ENCODE results near the gene ZGRF1.
"Not testable (repeated sequence)": the region's sequence is repeated elsewhere in the genome, so short reads cannot be mapped to it uniquely, and the experiment has no call there.

The ZGRF1 gene

GRCh38 chr4:112532267-112532666 is 104.4 kb downstream of the ZGRF1 start:
- Histone ChIP-seq H3K27ac (ENCODE audit: low read depth, low read length) (no peak overlapping the region), H3K4me1 (ENCODE audit: control insufficient read depth in 5 of 5, insufficient read depth in 5 of 5, low read length in 5 of 5) (no peaks in the 10 kb centered on the region), H3K9me3 (ENCODE audit: control insufficient read depth in 5 of 5, low read length in 5 of 5) (no peaks in the 10 kb centered on the region), H3K27me3 (ENCODE audit: control insufficient read depth in 5 of 5, insufficient read depth in 4 of 5, low read length in 5 of 5) (peaks cover 0 to 9% (median 3%) of the 10 kb centered on the region in 5 donors), H3K36me3 (ENCODE audit: control insufficient read depth in 5 of 5, insufficient read depth in 5 of 5, low read length in 5 of 5) (no peaks in the 10 kb centered on the region), H3K9ac (ENCODE audit: low read length in 5 of 5) (no peak overlapping the region), H3K4me3 (ENCODE audit: low read depth in 1 of 5, low read length in 5 of 5) (no peak overlapping the region)

- Histone ChIP-seq H3K36me3 (ENCODE audit: control insufficient read depth in 5 of 5, insufficient read depth in 5 of 5, low read length in 5 of 5) (no peaks in the 10 kb centered on the region), H3K4me3 (ENCODE audit: low read depth in 1 of 5, low read length in 5 of 5) (no peak overlapping the region), H3K4me1 (ENCODE audit: control insufficient read depth in 5 of 5, insufficient read depth in 5 of 5, low read length in 5 of 5) (no peaks in the 10 kb centered on the region), H3K27me3 (ENCODE audit: control insufficient read depth in 5 of 5, insufficient read depth in 4 of 5, low read length in 5 of 5) (peaks cover 0 to 9% (median 3%) of the 10 kb centered on the region in 5 donors), H3K27ac (ENCODE audit: low read depth, low read length) (no peak overlapping the region), H3K9ac (ENCODE audit: low read length in 5 of 5) (no peak overlapping the region), H3K9me3 (ENCODE audit: control insufficient read depth in 5 of 5, low read length in 5 of 5) (no peaks in the 10 kb centered on the region)
Measured at GRCh38 chr4:112531146-112531545, 105.6 kb downstream of the ZGRF1 start.

- no peak overlapping the region for H3K27ac ChIP-seq (ENCODE audit: low read depth, low read length)
Measured at GRCh38 chr4:112526061-112526460, 110.6 kb downstream of the ZGRF1 start.

GRCh38 chr4:112523764-112524505 is 112.8 kb downstream of the ZGRF1 start:
- H3K9me3 ChIP-seq (ENCODE audit: control insufficient read depth in 5 of 5, low read length in 5 of 5), result peaks cover 0 to 6% (median 0%) of the 10 kb centered on the region in 5 donors
- peak overlapping the region; percentile 52 to 72 (median 62) for H3K4me3 ChIP-seq (ENCODE audit: low read depth in 1 of 5, low read length in 5 of 5)
- H3K27me3 ChIP-seq (ENCODE audit: control insufficient read depth in 5 of 5, insufficient read depth in 4 of 5, low read length in 5 of 5), result peaks cover 33 to 56% (median 37%) of the 10 kb centered on the region in 5 donors
- peaks cover 0 to 28% (median 26%) of the 10 kb centered on the region in 5 donors for H3K4me1 ChIP-seq (ENCODE audit: control insufficient read depth in 5 of 5, insufficient read depth in 5 of 5, low read length in 5 of 5)
- peak overlapping the region in 1 of 5 donors; percentile 28 for H3K9ac ChIP-seq (ENCODE audit: low read length in 5 of 5)
- H3K36me3 ChIP-seq (ENCODE audit: control insufficient read depth in 5 of 5, insufficient read depth in 5 of 5, low read length in 5 of 5), result no peaks in the 10 kb centered on the region
- no peak overlapping the region for H3K27ac ChIP-seq (ENCODE audit: low read depth, low read length)

More at GRCh38 chr4:112526061-112526460, 110.6 kb downstream of the ZGRF1 start:
- Histone ChIP-seq H3K9me3 (ENCODE audit: control insufficient read depth in 5 of 5, low read length in 5 of 5) (no peaks in the 10 kb centered on the region), H3K4me1 (ENCODE audit: control insufficient read depth in 5 of 5, insufficient read depth in 5 of 5, low read length in 5 of 5) (peaks cover 0 to 23% (median 21%) of the 10 kb centered on the region in 5 donors), H3K36me3 (ENCODE audit: control insufficient read depth in 5 of 5, insufficient read depth in 5 of 5, low read length in 5 of 5) (no peaks in the 10 kb centered on the region), H3K4me3 (ENCODE audit: low read depth in 1 of 5, low read length in 5 of 5) (no peak overlapping the region), H3K9ac (ENCODE audit: low read length in 5 of 5) (no peak overlapping the region), H3K27me3 (ENCODE audit: control insufficient read depth in 5 of 5, insufficient read depth in 4 of 5, low read length in 5 of 5) (peaks cover 17 to 44% (median 22%) of the 10 kb centered on the region in 5 donors)

GRCh38 chr4:112523008-112523721 is 113.5 kb downstream of the ZGRF1 start:
- Histone ChIP-seq H3K4me3 (ENCODE audit: low read depth in 1 of 5, low read length in 5 of 5) (peak overlapping the region; percentile 52 to 72 (median 62)), H3K9me3 (ENCODE audit: control insufficient read depth in 5 of 5, low read length in 5 of 5) (peaks cover 0 to 6% (median 0%) of the 10 kb centered on the region in 5 donors), H3K9ac (ENCODE audit: low read length in 5 of 5) (peak overlapping the region in 1 of 5 donors; percentile 12), H3K27ac (ENCODE audit: low read depth, low read length) (no peak overlapping the region), H3K27me3 (ENCODE audit: control insufficient read depth in 5 of 5, insufficient read depth in 4 of 5, low read length in 5 of 5) (peaks cover 34 to 64% (median 42%) of the 10 kb centered on the region in 5 donors), H3K36me3 (ENCODE audit: control insufficient read depth in 5 of 5, insufficient read depth in 5 of 5, low read length in 5 of 5) (no peaks in the 10 kb centered on the region), H3K4me1 (ENCODE audit: control insufficient read depth in 5 of 5, insufficient read depth in 5 of 5, low read length in 5 of 5) (peaks cover 0 to 28% (median 26%) of the 10 kb centered on the region in 5 donors)

- H3K4me1 ChIP-seq (ENCODE audit: control insufficient read depth in 5 of 5, insufficient read depth in 5 of 5, low read length in 5 of 5), result peaks cover 0 to 28% (median 26%) of the 10 kb centered on the region in 5 donors
- H3K36me3 ChIP-seq (ENCODE audit: control insufficient read depth in 5 of 5, insufficient read depth in 5 of 5, low read length in 5 of 5), result not testable (repeated sequence)
- H3K27me3 ChIP-seq (ENCODE audit: control insufficient read depth in 5 of 5, insufficient read depth in 4 of 5, low read length in 5 of 5), result peaks cover 36 to 71% (median 46%) of the 10 kb centered on the region in 5 donors
Measured at GRCh38 chr4:112522431-112522830, 114.3 kb downstream of the ZGRF1 start.

GRCh38 chr4:112521123-112522023 is 115.3 kb downstream of the ZGRF1 start:
- Histone ChIP-seq H3K4me1 (ENCODE audit: control insufficient read depth in 5 of 5, insufficient read depth in 5 of 5, low read length in 5 of 5) (peaks cover 0 to 38% (median 36%) of the 10 kb centered on the region in 5 donors), H3K9me3 (ENCODE audit: control insufficient read depth in 5 of 5, low read length in 5 of 5) (peaks cover 0 to 6% (median 0%) of the 10 kb centered on the region in 5 donors), H3K36me3 (ENCODE audit: control insufficient read depth in 5 of 5, insufficient read depth in 5 of 5, low read length in 5 of 5) (no peaks in the 10 kb centered on the region), H3K9ac (ENCODE audit: low read length in 5 of 5) (no peak overlapping the region), H3K4me3 (ENCODE audit: low read depth in 1 of 5, low read length in 5 of 5) (no peak overlapping the region), H3K27me3 (ENCODE audit: control insufficient read depth in 5 of 5, insufficient read depth in 4 of 5, low read length in 5 of 5) (peaks cover 47 to 81% (median 57%) of the 10 kb centered on the region in 5 donors), H3K27ac (ENCODE audit: low read depth, low read length) (no peak overlapping the region)

More at GRCh38 chr4:112522431-112522830, 114.3 kb downstream of the ZGRF1 start:
- H3K9me3 ChIP-seq (ENCODE audit: control insufficient read depth in 5 of 5, low read length in 5 of 5); H3K9ac ChIP-seq (ENCODE audit: low read length in 5 of 5); H3K27ac ChIP-seq (ENCODE audit: low read depth, low read length): not testable (repeated sequence)
- H3K4me3 ChIP-seq (ENCODE audit: low read depth in 1 of 5, low read length in 5 of 5), result peak overlapping the region in 2 of 5 donors; percentile 61 to 62

- Histone ChIP-seq H3K9ac (ENCODE audit: low read length in 5 of 5) (no peak overlapping the region), H3K4me1 (ENCODE audit: control insufficient read depth in 5 of 5, insufficient read depth in 5 of 5, low read length in 5 of 5) (peaks cover 0 to 44% (median 42%) of the 10 kb centered on the region in 5 donors), H3K27ac (ENCODE audit: low read depth, low read length) (no peak overlapping the region), H3K27me3 (ENCODE audit: control insufficient read depth in 5 of 5, insufficient read depth in 4 of 5, low read length in 5 of 5) (peaks cover 48 to 80% (median 60%) of the 10 kb centered on the region in 5 donors), H3K9me3 (ENCODE audit: control insufficient read depth in 5 of 5, low read length in 5 of 5) (peaks cover 0 to 6% (median 0%) of the 10 kb centered on the region in 5 donors), H3K36me3 (ENCODE audit: control insufficient read depth in 5 of 5, insufficient read depth in 5 of 5, low read length in 5 of 5) (no peaks in the 10 kb centered on the region), H3K4me3 (ENCODE audit: low read depth in 1 of 5, low read length in 5 of 5) (no peak overlapping the region)
Measured at GRCh38 chr4:112520598-112521122, 116.0 kb downstream of the ZGRF1 start.
